ENCODE measurements around the gene NT5DC3.

GRCh38 chr12:103820361-103820760 lies 20.7 kb downstream of the NT5DC3 start:
- TF ChIP-seq EZH2 (conservative IDR thresholded peaks at IDR 0.05; ENCODE audit: low read depth, low read length) = no peak
- no peak for TF ChIP-seq CTCF (CRISPR knock-in tag; IDR thresholded peaks at IDR 0.05)
- no peak for TF ChIP-seq HOXD1 (CRISPR knock-in tag; IDR thresholded peaks at IDR 0.05)
- TF ChIP-seq POLR2A (IDR thresholded peaks at IDR 0.05; ENCODE audit: insufficient read depth in 1 of 2, low read depth in 2 of 2, low read length in 2 of 2) = no peak
- TF ChIP-seq RBFOX2 (IDR thresholded peaks at IDR 0.05; ENCODE audit: low read depth, low read length) = no peak
- TF ChIP-seq FOXP4 (CRISPR knock-in tag; IDR thresholded peaks at IDR 0.05) = no peak
- no peak for TF ChIP-seq ZBTB40 (IDR thresholded peaks at IDR 0.05)
- TF ChIP-seq ZBTB40 (CRISPR knock-in tag; IDR thresholded peaks at IDR 0.05) = no peak
- TF ChIP-seq NR2F6 (IDR thresholded peaks at IDR 0.05) = no peak
- no peak for TF ChIP-seq NR2F6 (CRISPR knock-in tag; IDR thresholded peaks at IDR 0.05)
- TF ChIP-seq MIER3 (CRISPR knock-in tag; IDR thresholded peaks at IDR 0.05; ENCODE audit: borderline replicate concordance) = no peak
- no peak for TF ChIP-seq ZNF354B (CRISPR knock-in tag; IDR thresholded peaks at IDR 0.05)
- TF ChIP-seq RNF219 (CRISPR knock-in tag; IDR thresholded peaks at IDR 0.05) = no peak
- TF ChIP-seq MYC (CRISPR knock-in tag; IDR thresholded peaks at IDR 0.05; ENCODE audit: borderline replicate concordance) = no peak
- no peak for TF ChIP-seq SIN3A (IDR thresholded peaks at IDR 0.05; ENCODE audit: borderline replicate concordance, low read depth, low read length)
- no peak for TF ChIP-seq YY1 (IDR thresholded peaks at IDR 0.05; ENCODE audit: insufficient read depth, insufficient replicate concordance, low read depth, low read length)

Measured in HepG2 (cell line).